ENCODE data around the gene CCL15.

DNA sequence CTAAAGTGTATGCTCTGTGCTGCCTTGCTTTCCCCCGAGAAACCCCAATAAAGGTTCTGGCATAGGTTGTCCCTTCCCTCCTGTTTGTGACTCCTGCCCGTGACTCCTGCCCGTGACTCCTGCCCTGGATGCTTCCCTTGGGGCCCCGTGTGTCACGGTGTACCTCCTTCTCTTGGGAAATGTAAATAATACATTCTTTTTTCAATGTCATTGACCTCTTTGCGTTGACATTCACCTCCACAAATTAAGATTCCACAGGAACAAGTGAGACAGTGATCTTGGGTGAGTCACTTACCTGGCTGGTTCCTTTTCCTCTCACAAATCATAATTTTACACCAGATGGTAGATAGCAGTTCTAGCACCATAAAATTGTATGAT lies 632 bp downstream of the CCL15 start:
- TF ChIP-seq EP300 (IDR thresholded peaks at IDR 0.05) = no peak
- TF ChIP-seq, protein P1, sequence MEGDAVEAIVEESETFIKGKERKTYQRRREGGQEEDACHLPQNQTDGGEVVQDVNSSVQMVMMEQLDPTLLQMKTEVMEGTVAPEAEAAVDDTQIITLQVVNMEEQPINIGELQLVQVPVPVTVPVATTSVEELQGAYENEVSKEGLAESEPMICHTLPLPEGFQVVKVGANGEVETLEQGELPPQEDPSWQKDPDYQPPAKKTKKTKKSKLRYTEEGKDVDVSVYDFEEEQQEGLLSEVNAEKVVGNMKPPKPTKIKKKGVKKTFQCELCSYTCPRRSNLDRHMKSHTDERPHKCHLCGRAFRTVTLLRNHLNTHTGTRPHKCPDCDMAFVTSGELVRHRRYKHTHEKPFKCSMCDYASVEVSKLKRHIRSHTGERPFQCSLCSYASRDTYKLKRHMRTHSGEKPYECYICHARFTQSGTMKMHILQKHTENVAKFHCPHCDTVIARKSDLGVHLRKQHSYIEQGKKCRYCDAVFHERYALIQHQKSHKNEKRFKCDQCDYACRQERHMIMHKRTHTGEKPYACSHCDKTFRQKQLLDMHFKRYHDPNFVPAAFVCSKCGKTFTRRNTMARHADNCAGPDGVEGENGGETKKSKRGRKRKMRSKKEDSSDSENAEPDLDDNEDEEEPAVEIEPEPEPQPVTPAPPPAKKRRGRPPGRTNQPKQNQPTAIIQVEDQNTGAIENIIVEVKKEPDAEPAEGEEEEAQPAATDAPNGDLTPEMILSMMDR (IDR thresholded peaks at IDR 0.05) = no peak
- TF ChIP-seq POLR2A (IDR thresholded peaks at IDR 0.05) = no peak

Measured in tibial nerve (tissue), 4 donors.